SK-N-SH (cell line): ENCODE measurements around the gene FAM78A. TPM values are rescaled to one million over a fixed set of nuclear protein-coding genes. Genes with fewer than 3 reads are reported as not detected.

Source experiments
- CTCF ChIA-PET: fragments of 300-600, 350-600 bp; formaldehyde crosslinking; extraction: SDS; loops from one replicate; lab custom pipeline; 2021; lab: Yijun Ruan, JAX
- POLR2A ChIA-PET: fragments of 350-600 bp; sonication (Branson Sonifier 250); formaldehyde crosslinking; extraction: SDS; loops from one replicate; lab custom pipeline; 2020; ENCODE audit warnings: antibody characterized with exemption, inconsistent platforms; lab: Yijun Ruan, JAX
- DNase-seq: peaks from one replicate; pipeline ENCODE4 v3.0.0; 2012
- H2AFZ ChIP-seq: fragments of 200-600 bp; sonication (generic); 2 replicates; pipeline ENCODE4 v1.8.1; 2016; ENCODE audit warnings: antibody characterized with exemption, mild to moderate bottlenecking, low read depth
- H3F3A ChIP-seq: fragments of 200-600 bp; sonication (generic); replicated peaks from 2 replicates; pipeline ENCODE3; 2016; ENCODE audit warnings: antibody characterized with exemption, mild to moderate bottlenecking; ENCODE audit not compliant: insufficient read depth
- H3K27ac ChIP-seq, 2 experiments: fragments of 200-500 bp in 1 of 2; fragments of 200-600 bp in 1 of 2; sonication (Bioruptor generic) in 1 of 2; sonication (generic), shearing (Covaris generic) in 1 of 2; 2 replicates each; pipeline versions ENCODE4 v1.5.1 to v1.6.1; 2014 to 2016; ENCODE audit warnings: low read depth in 2 of 2, inconsistent platforms in 1 of 2, low read length in 1 of 2, mild to moderate bottlenecking in 1 of 2, mixed read lengths in 1 of 2
- H3K27me3 ChIP-seq: fragments of 200-600 bp; sonication (generic), shearing (Covaris generic); 2 replicates; pipeline ENCODE4 v1.6.1; 2016; ENCODE audit warnings: mixed run types; ENCODE audit not compliant: insufficient read depth
- H3K36me3 ChIP-seq, 2 experiments: fragments of 200-500 bp in 1 of 2; fragments of 200-600 bp in 1 of 2; sonication (Bioruptor generic) in 1 of 2; sonication (generic) in 1 of 2; replicated peaks in 1 of 2; 2 replicates each; pipeline versions ENCODE3 to v1.5.1; 2014 to 2016; ENCODE audit warnings: low read length in 1 of 2, mild to moderate bottlenecking in 1 of 2; ENCODE audit not compliant: insufficient read depth in 2 of 2, control insufficient read depth in 1 of 2
- H3K4me1 ChIP-seq, 2 experiments: fragments of 200-500 bp in 1 of 2; fragments of 200-600 bp in 1 of 2; sonication (Bioruptor generic) in 1 of 2; sonication (generic), shearing (Covaris generic) in 1 of 2; 2 replicates each; pipeline versions ENCODE4 v1.5.1 to v1.6.1; 2014 to 2016; ENCODE audit warnings: low read depth in 1 of 2, low read length in 1 of 2, mixed run types in 1 of 2; ENCODE audit not compliant: insufficient read depth in 2 of 2, control insufficient read depth in 1 of 2
- H3K4me2 ChIP-seq: fragments of 200-600 bp; sonication (generic), shearing (Covaris generic); 2 replicates; pipeline ENCODE4 v1.6.1; 2017; ENCODE audit warnings: mixed run types
- H3K4me3 ChIP-seq, 2 experiments: fragments of 200-500 bp in 1 of 2; fragments of 200-600 bp in 1 of 2; sonication (Bioruptor generic) in 1 of 2; sonication (generic), shearing (Covaris generic) in 1 of 2; 2 replicates each; pipeline versions ENCODE4 v1.5.1 to v1.8.1; 2014 to 2016; ENCODE audit warnings: low read depth in 2 of 2, inconsistent platforms in 1 of 2, low read length in 1 of 2, mild to moderate bottlenecking in 1 of 2, mixed read lengths in 1 of 2, moderate library complexity in 1 of 2
- H3K79me2 ChIP-seq: fragments of 200-600 bp; sonication (generic); 2 replicates; pipeline ENCODE4 v1.8.1; 2017; ENCODE audit warnings: mild to moderate bottlenecking; ENCODE audit not compliant: insufficient read depth
- H3K9ac ChIP-seq: fragments of 200-600 bp; sonication (generic); 2 replicates; pipeline ENCODE4 v1.6.1; 2017; ENCODE audit warnings: mixed run types
- H3K9me2 ChIP-seq: fragments of 200-600 bp; sonication (generic); 2 replicates; pipeline ENCODE4 v1.6.1; 2017; ENCODE audit warnings: mixed run types
- H3K9me3 ChIP-seq: fragments of 200-600 bp; sonication (generic); 2 replicates; pipeline ENCODE4 v1.6.1; 2017; ENCODE audit warnings: mixed run types, mild to moderate bottlenecking, moderate library complexity
- H4K20me1 ChIP-seq: fragments of 200-600 bp; sonication (generic); 2 replicates; pipeline ENCODE4 v1.6.1; 2017; ENCODE audit warnings: mild to moderate bottlenecking, mixed run types; ENCODE audit not compliant: insufficient read depth
- CHD2 ChIP-seq: fragments of 150-350 bp; IDR thresholded peaks from 2 replicates; pipeline ENCODE4 v1.6.1; 2018; ENCODE audit warnings: low read length; ENCODE audit not compliant: partially characterized antibody
- ELF1 ChIP-seq: IDR thresholded peaks from 2 replicates; pipeline ENCODE4 v1.4.0; 2012
- FOXJ3 ChIP-seq: sonication (generic); formaldehyde crosslinking; IDR thresholded peaks from 2 replicates; pipeline ENCODE4 v1.5.1; 2020; ENCODE audit warnings: mild to moderate bottlenecking, missing genetic modification reagents
- GABPA ChIP-seq: IDR thresholded peaks from 2 replicates; pipeline ENCODE4 v1.4.0; 2012; ENCODE audit warnings: low read depth, mild to moderate bottlenecking
- GATA2 ChIP-seq: sonication (generic); formaldehyde crosslinking; IDR thresholded peaks from 2 replicates; pipeline ENCODE4 v1.5.0; 2020; ENCODE audit warnings: mild to moderate bottlenecking, missing genetic modification reagents
- JUND ChIP-seq: IDR thresholded peaks from 2 replicates; pipeline ENCODE4 v1.4.0; 2012
- MEF2A ChIP-seq: IDR thresholded peaks from 2 replicates; pipeline ENCODE4 v1.4.0; 2012; ENCODE audit warnings: low read depth, borderline replicate concordance
- MXI1 ChIP-seq: IDR thresholded peaks from 2 replicates; pipeline ENCODE4 v1.6.1; 2012; ENCODE audit warnings: mild to moderate bottlenecking, low read depth, low read length, improper control_type of control experiment
- NFIC ChIP-seq: IDR thresholded peaks from 2 replicates; pipeline ENCODE4 v1.4.0; 2012; ENCODE audit warnings: borderline replicate concordance
- NRF1 ChIP-seq: IDR thresholded peaks from 2 replicates; pipeline ENCODE4 v1.6.1; 2012; ENCODE audit warnings: low read depth, mild to moderate bottlenecking, low read length
- PBX3 ChIP-seq: IDR thresholded peaks from 2 replicates; pipeline ENCODE4; 2012
- POLR2AphosphoS5 ChIP-seq: IDR thresholded peaks from 2 replicates; pipeline ENCODE4 v1.6.1; 2012; ENCODE audit warnings: low read depth, low read length
- RAD21 ChIP-seq: IDR thresholded peaks from 2 replicates; pipeline ENCODE4 v1.6.1; 2012; ENCODE audit warnings: mild to moderate bottlenecking, low read length
- TAF1 ChIP-seq: IDR thresholded peaks from 2 replicates; pipeline ENCODE4 v1.6.1; 2012; ENCODE audit warnings: low read depth, mild to moderate bottlenecking, low read length, moderate library complexity, borderline replicate concordance
- TCF12 ChIP-seq: IDR thresholded peaks from 2 replicates; pipeline ENCODE4 v1.4.0; 2012
- TEAD4 ChIP-seq: IDR thresholded peaks from 2 replicates; pipeline ENCODE4 v1.4.0; 2012; ENCODE audit warnings: mild to moderate bottlenecking, borderline replicate concordance; ENCODE audit not compliant: insufficient read depth
- YY1 ChIP-seq: IDR thresholded peaks from 2 replicates; pipeline ENCODE4 v1.4.0; 2012; ENCODE audit warnings: low read depth, mild to moderate bottlenecking
- ZBTB33 ChIP-seq: IDR thresholded peaks from 2 replicates; pipeline ENCODE4 v1.4.0; 2012; ENCODE audit warnings: low read depth, borderline replicate concordance
- WGBS: methylation state at CpG from one replicate; pipeline ENCODE4 v1.1.6; 2017; ENCODE audit warnings: low lambda C conversion rate; 5-methylcytosine and 5-hydroxymethylcytosine counted together
- polyA plus RNA-seq, 3 experiments: library from polyadenylated mRNA; depleted of rRNA; stranded (reverse); fragments of >200 nt; gene quantifications; 2 replicates each; pipeline ENCODE4 v1.2.3, GENCODE V29; 2012
- TF ChIP-seq, protein P1 (sequence below): IDR thresholded peaks from 2 replicates; pipeline ENCODE4 v1.4.0; 2012; ENCODE audit warnings: low read depth, borderline replicate concordance
- TF ChIP-seq, protein P2 (sequence below): fragments of 150-350 bp; IDR thresholded peaks from 2 replicates; pipeline ENCODE4 v1.6.1; 2016; ENCODE audit warnings: mild to moderate bottlenecking, low read depth, low read length

Gene FAM78A
- polyA plus RNA-seq, 1 of the 3 experiments (the other 2 are of a cell fraction) = 1.0 TPM

DNA sequence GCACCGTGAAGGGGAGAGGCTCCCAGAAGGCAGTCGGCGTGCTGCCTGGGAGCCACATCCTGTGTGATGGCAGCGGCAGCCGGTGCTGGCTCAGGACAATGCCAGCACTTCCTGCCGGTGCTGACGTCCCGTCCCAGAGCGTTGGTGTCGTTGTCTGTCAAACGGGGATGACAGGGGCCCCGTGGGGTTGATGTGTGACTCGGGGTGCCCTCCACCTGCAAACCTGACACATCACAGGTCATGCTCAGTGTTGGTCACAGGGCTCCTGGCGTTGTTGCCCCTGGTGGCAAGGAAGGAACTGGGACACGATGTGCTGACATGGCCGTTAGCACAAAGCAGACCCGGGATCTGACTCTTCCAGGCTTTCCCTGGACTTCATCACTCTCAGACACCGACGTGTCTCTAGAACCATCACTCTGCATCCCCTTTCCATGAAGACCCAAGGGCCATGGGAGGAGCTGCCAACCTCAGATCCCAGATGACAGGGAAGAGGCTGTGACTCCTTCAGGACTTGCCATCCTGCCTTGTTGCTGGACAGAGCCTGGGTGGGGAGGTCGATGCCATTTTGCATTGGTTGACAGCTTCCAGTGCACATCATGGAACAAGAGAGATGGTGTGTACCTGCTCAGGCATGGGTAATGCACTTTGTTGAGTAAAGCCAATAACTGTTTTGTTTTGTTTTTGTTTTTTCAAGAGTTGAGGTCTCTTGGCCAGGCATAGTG lies 34.7 kb upstream of the FAM78A start:
- H3K36me3 ChIP-seq = no peaks in the 10 kb centered on the region
- ChIA-PET POLR2A (no interaction called here), CTCF (interaction anchor here (0.6 kb wide), 1 partner anchor 254 kb away, joined by 3 read pairs; no protein-coding TSS in a partner anchor)
- no peak overlapping the region for H3K4me3 ChIP-seq
- no peaks in the 10 kb centered on the region for H3K27me3 ChIP-seq
- no peaks in the 10 kb centered on the region for H3K4me1 ChIP-seq
- H3K9me3 ChIP-seq = no peaks in the 10 kb centered on the region
- H3K9ac ChIP-seq = no peak overlapping the region
- no peak overlapping the region for H2AFZ ChIP-seq
- no peaks in the 10 kb centered on the region for H4K20me1 ChIP-seq
- H3K9me2 ChIP-seq = no peaks in the 10 kb centered on the region
- TF ChIP-seq GABPA = no peak
- no peak for TF ChIP-seq FOXJ3 (CRISPR knock-in tag)
- no peak for TF ChIP-seq ZBTB33
- TF ChIP-seq RAD21 = no peak
- no peak for TF ChIP-seq MEF2A
- TF ChIP-seq TCF12 = no peak
- TF ChIP-seq PBX3 = no peak
- no peak for TF ChIP-seq MXI1
- TF ChIP-seq JUND = no peak
- TF ChIP-seq YY1 = no peak
- TF ChIP-seq TEAD4 = no peak
- TF ChIP-seq POLR2AphosphoS5 = no peak
- no peak for TF ChIP-seq GATA2
- TF ChIP-seq ELF1 = no peak
- TF ChIP-seq, protein P1, sequence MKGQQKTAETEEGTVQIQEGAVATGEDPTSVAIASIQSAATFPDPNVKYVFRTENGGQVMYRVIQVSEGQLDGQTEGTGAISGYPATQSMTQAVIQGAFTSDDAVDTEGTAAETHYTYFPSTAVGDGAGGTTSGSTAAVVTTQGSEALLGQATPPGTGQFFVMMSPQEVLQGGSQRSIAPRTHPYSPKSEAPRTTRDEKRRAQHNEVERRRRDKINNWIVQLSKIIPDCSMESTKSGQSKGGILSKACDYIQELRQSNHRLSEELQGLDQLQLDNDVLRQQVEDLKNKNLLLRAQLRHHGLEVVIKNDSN = no peak
- TF ChIP-seq NRF1 = no peak
- TF ChIP-seq NFIC = no peak
- no peak for TF ChIP-seq CHD2
- TF ChIP-seq, protein P2, sequence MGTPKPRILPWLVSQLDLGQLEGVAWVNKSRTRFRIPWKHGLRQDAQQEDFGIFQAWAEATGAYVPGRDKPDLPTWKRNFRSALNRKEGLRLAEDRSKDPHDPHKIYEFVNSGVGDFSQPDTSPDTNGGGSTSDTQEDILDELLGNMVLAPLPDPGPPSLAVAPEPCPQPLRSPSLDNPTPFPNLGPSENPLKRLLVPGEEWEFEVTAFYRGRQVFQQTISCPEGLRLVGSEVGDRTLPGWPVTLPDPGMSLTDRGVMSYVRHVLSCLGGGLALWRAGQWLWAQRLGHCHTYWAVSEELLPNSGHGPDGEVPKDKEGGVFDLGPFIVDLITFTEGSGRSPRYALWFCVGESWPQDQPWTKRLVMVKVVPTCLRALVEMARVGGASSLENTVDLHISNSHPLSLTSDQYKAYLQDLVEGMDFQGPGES = no peak
- TF ChIP-seq TAF1 = no peak
- H3K4me2 ChIP-seq = no peak overlapping the region
- H3K79me2 ChIP-seq = no peaks in the 10 kb centered on the region
- H3F3A ChIP-seq = no peaks in the 10 kb centered on the region
- no peak overlapping the region for H3K27ac ChIP-seq
- DNase-seq = no peak
- WGBS = 38% methylated on average over 10 of the region's 20 CpGs
